ENCODE data around the gene ANAPC1. TPM values are rescaled to one million over a fixed set of nuclear protein-coding genes. Genes with fewer than 3 reads are reported as not detected.

The ANAPC1 gene
- polyA plus RNA-seq, 3 donors = 4.2 to 12.4 (median 6.8) TPM

- Histone ChIP-seq H3K79me2 (ENCODE audit: insufficient read depth, low read length) (no peaks in the 10 kb centered on the region), H3K36me3 (replicated peaks in 1 of 2; ENCODE audit: control insufficient read depth in 1 of 2, insufficient read depth in 2 of 2, low read length in 2 of 2) (no peaks in the 10 kb centered on the region), H3K27me3 (ENCODE audit: control insufficient read depth in 2 of 2, insufficient read depth in 2 of 2, low read length in 2 of 2) (peaks cover 9 to 34% of the 10 kb centered on the region in 2 donors), H4K20me1 (ENCODE audit: insufficient read depth, low read length) (peaks cover 13% of the 10 kb centered on the region), H2AFZ (ENCODE audit: insufficient read depth, low read depth, low read length, poor library complexity, severe bottlenecking) (peak overlapping the region; percentile 90), H3K9ac (ENCODE audit: insufficient read depth, low read length, poor library complexity, severe bottlenecking) (peak overlapping the region; percentile 62), H3K9me3 (replicated peaks in 1 of 2; ENCODE audit: control insufficient read depth in 1 of 2, insufficient read depth in 1 of 2, low read length in 2 of 2) (no peaks in the 10 kb centered on the region), H3K4me3 (replicated peaks in 1 of 3; ENCODE audit: low read depth in 2 of 3, low read length in 3 of 3) (peak overlapping the region; percentile 42 to 80 (median 73)), H3K4me1 (ENCODE audit: control insufficient read depth in 1 of 2, insufficient read depth in 2 of 2, low read length in 2 of 2) (peaks cover 30 to 49% of the 10 kb centered on the region in 2 donors), H3K27ac (ENCODE audit: low read depth in 1 of 2, low read length in 2 of 2) (peak overlapping the region in 1 of 2 donors; percentile 46), H3K4me2 (replicated peaks; ENCODE audit: extremely low read depth, low read length, poor library complexity, severe bottlenecking) (peak overlapping the region; percentile 98)
- H3K4me3 Mint-ChIP-seq = peak overlapping the region; percentile 85 to 93
- no peak overlapping the region for H3K27ac Mint-ChIP-seq
- H3K36me3 Mint-ChIP-seq = peaks cover 0 to 4% of the 10 kb centered on the region in 2 donors
- TF ChIP-seq CTCF (IDR thresholded peaks at IDR 0.05) = no peak
- intact Hi-C loops (cut with micrococcal nuclease) = loop anchor here (5.0 kb wide), 1 partner anchor 148 kb away; no protein-coding TSS in a partner anchor
- peaks cover 0 to 7% (median 5%) of the 10 kb centered on the region in 7 donors for H3K9me3 Mint-ChIP-seq
- H3K4me1 Mint-ChIP-seq = peaks cover 33% of the 10 kb centered on the region
- under 1% methylated on average over 60 of the region's 70 CpGs for WGBS (ENCODE audit: insufficient coverage)
- peaks cover 20 to 36% (median 23%) of the 10 kb centered on the region in 3 donors for H3K27me3 Mint-ChIP-seq (ENCODE audit: low read depth in 3 of 3)
- peak in 1 of 3 donors; percentile 19 for DNase-seq
Measured at GRCh38 chr2:111898703-111899514, 14.9 kb upstream of the ANAPC1 start.

GRCh38 chr2:111897924-111898702 is 14.1 kb upstream of the ANAPC1 start, which contains the start of gene MERTK:
MERTK (plus strand) TSS chr2:111898607; CDS start chr2:111898736, 129 bp downstream.
- peaks cover 30 to 49% of the 10 kb centered on the region in 2 donors for H3K4me1 ChIP-seq (ENCODE audit: control insufficient read depth in 1 of 2, insufficient read depth in 2 of 2, low read length in 2 of 2)
- peaks cover 33% of the 10 kb centered on the region for H3K4me1 Mint-ChIP-seq
- TF ChIP-seq CTCF (IDR thresholded peaks at IDR 0.05) = peak; percentile 61
- no peaks in the 10 kb centered on the region for H3K79me2 ChIP-seq (ENCODE audit: insufficient read depth, low read length)
- DNase-seq = peak; percentile 35 to 51 (median 35)
- peaks cover 9 to 34% of the 10 kb centered on the region in 2 donors for H3K27me3 ChIP-seq (ENCODE audit: control insufficient read depth in 2 of 2, insufficient read depth in 2 of 2, low read length in 2 of 2)
- intact Hi-C loops (cut with micrococcal nuclease) = loop anchor here (5.0 kb wide), 1 partner anchor 149 kb away; no protein-coding TSS in a partner anchor
- H3K36me3 ChIP-seq (replicated peaks in 1 of 2; ENCODE audit: control insufficient read depth in 1 of 2, insufficient read depth in 2 of 2, low read length in 2 of 2) = no peaks in the 10 kb centered on the region
- peaks cover 0 to 4% of the 10 kb centered on the region in 2 donors for H3K36me3 Mint-ChIP-seq
- H3K4me3 ChIP-seq (replicated peaks in 1 of 3; ENCODE audit: low read depth in 2 of 3, low read length in 3 of 3) = peak within 1 kb of the TSS; percentile 42 to 80 (median 73)
- 0% methylated on average over 57 of the region's 71 CpGs for WGBS (ENCODE audit: insufficient coverage)
- peaks cover 0 to 7% (median 5%) of the 10 kb centered on the region in 7 donors for H3K9me3 Mint-ChIP-seq
- H3K4me2 ChIP-seq (replicated peaks; ENCODE audit: extremely low read depth, low read length, poor library complexity, severe bottlenecking) = peak within 1 kb of the TSS; percentile 98
- peak within 1 kb of the TSS; percentile 85 to 93 for H3K4me3 Mint-ChIP-seq
- H2AFZ ChIP-seq (ENCODE audit: insufficient read depth, low read depth, low read length, poor library complexity, severe bottlenecking) = peak within 1 kb of the TSS; percentile 90
- peak within 1 kb of the TSS in 1 of 2 donors; percentile 46 for H3K27ac ChIP-seq (ENCODE audit: low read depth in 1 of 2, low read length in 2 of 2)
- peak within 1 kb of the TSS; percentile 62 for H3K9ac ChIP-seq (ENCODE audit: insufficient read depth, low read length, poor library complexity, severe bottlenecking)
- H4K20me1 ChIP-seq (ENCODE audit: insufficient read depth, low read length) = peaks cover 13% of the 10 kb centered on the region
- H3K27ac Mint-ChIP-seq = peak within 1 kb of the TSS in 5 of 7 donors; percentile 26 to 75 (median 48)
- no peaks in the 10 kb centered on the region for H3K9me3 ChIP-seq (replicated peaks in 1 of 2; ENCODE audit: control insufficient read depth in 1 of 2, insufficient read depth in 1 of 2, low read length in 2 of 2)
- H3K27me3 Mint-ChIP-seq (ENCODE audit: low read depth in 3 of 3) = peaks cover 20 to 36% (median 23%) of the 10 kb centered on the region in 3 donors

Measured in CD14-positive monocyte (primary cell).